GM20431 (cell line): Measurements from ENCODE around the gene MORC1.

Experiments used
- in situ Hi-C: fragments of 300-500 bp; cut with MseI, MboI; formaldehyde crosslinking; loops from one replicate; pipeline ENCODE4 v1.15.0; 2020; ENCODE audit warnings: low sequenced_read_pairs; ENCODE audit not compliant: unreplicated experiment

MORC1 gene

DNA sequence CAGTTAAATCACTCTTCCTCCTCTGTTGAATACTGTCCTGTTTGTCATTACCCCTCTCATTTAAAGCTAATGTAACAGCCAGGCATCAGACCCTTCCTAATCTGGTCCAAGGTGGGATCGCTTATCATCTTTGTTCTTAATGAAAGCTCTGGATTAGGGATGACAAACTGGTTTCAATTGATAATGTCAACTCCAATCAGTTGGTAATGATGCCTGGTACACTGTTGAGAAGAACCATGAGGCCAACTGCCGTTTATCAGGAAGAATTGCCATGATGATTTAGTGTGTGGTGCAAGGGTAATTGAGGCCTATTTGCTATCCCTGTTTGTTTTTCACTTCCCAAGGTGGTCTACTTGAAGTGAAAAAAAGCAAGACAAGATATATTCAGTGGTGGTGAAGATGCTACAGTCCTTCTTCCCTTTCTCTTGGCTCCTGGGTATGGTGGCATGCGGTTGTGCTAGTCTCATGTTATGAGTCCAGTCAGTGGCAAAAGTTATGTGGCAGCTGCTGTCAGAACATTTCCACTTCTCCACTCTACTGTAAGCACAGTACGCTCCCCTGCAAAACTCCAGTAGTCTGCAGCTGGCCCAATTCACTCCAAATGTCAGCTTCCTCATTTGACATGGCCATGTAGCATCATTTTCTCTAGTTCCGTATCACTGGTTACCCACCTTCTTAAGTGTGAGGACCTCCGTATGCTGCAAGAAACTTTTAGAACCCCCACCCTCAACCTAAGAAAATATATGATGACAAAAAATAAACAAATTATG lies 72.5 kb downstream of the MORC1 start:
- in situ Hi-C loops, result no loop called here

DNA sequence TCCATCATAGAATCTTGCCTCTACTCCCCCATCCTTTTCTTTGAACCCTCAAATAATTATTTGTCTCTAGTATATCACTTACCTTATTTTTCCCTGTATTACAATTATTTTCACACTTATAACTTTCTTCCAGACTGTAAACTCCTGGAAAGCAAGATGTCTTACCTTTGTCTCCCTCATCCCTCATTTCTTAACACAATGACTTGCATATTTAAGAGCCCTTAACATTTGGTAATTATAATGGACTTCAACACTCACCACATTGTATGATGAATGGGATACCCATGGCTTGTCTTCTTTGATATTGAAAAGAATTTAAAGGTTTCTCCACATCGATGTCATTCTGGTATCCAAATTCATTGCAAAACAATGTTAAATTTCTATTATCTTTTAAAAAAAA lies 82.9 kb downstream of the MORC1 start:
- in situ Hi-C loops, result no loop called here

DNA sequence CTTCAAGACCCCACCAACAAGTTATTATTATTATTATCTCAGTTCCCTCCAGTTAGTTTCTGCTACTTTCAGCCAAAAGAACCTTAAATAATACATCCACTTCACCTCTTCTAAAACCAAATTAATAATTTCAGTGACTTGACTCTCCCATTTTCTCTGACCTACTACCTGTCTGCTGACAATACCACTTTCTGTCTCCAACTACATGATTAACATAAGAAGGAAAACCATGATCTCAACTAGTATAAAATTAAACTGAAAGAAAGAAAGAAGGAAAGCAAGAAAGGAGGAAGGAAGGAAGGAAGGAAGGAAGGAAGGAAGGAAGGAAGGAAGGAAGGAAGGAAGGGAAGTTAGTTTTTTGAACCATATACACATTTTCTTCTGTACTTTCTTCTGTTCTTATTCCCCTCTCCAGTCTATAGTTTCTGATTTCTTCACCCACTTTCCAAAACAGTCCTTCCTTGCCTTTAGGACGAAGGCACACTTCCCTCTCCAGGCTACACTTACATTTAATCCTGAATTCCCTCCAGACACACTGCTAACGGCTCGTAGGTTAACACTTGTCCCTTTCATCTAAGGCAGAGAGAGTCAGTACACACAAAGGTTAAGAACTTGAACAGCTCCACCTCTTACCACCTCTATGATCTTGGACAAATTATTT lies 84.8 kb downstream of the MORC1 start:
- in situ Hi-C loops, result no loop called here

DNA sequence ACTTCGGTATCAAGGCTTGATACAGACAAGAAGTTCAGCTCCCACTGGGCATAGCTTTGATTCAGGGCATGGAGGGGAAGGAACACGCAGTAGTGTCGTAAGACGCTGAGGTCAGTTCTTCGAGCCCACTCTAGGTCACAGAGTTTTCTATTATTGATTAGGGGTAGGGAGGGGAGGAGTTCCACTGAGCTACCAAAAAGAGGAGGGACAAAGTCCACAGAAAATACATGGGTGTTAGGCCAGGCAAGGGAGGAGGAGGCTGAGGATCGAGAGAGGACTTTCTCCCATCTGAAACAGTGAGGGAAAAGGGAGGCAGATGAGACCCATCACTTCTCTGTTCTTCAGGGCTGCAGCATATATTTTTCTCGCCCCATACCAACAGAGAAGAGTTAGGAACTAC lies 89.2 kb downstream of the MORC1 start:
- in situ Hi-C loops, result loop anchor here (10.0 kb wide), 1 partner anchor 56 kb away; no protein-coding TSS in a partner anchor

DNA sequence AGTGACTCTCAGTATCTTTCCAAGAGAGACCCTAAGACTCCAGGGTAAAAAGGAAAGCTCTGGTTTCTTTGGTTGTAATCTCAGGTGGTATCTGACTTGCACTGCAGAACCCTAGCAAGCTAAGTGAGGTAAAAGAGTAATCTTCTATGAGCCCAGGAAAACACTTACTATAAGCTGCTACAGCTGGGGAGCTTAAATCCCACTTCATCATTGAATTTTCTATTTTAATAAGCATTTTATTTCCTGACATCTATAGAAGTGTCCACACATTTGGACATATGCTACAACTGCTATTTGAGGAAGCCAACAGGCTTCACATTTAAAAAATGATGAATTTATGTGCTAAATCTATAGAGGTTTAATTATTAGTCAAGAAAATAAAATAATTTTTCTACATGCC lies 91.1 kb downstream of the MORC1 start:
- in situ Hi-C loops, result loop anchor here (10.0 kb wide), 1 partner anchor 58 kb away; no protein-coding TSS in a partner anchor

DNA sequence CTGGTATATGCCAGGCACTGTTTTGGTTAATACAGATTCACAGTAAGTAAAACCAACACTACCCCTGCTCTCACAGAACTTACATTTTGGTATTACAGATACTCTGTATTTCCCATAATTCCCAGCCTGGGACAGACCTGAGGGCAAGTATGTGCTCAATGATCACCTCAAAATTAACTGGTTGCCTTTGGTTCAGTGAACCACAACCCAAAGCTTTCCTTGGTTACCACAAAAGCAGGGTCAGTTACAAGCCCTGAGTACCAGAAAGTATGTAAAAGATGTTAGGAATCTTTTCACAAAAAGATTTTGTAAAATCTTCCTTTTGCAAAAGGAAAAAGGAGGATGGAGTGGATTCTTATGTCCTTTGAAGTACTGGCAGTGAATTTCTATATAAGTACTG lies 92.0 kb downstream of the MORC1 start:
- in situ Hi-C loops, result loop anchor here (10.0 kb wide), 1 partner anchor 59 kb away; no protein-coding TSS in a partner anchor

DNA sequence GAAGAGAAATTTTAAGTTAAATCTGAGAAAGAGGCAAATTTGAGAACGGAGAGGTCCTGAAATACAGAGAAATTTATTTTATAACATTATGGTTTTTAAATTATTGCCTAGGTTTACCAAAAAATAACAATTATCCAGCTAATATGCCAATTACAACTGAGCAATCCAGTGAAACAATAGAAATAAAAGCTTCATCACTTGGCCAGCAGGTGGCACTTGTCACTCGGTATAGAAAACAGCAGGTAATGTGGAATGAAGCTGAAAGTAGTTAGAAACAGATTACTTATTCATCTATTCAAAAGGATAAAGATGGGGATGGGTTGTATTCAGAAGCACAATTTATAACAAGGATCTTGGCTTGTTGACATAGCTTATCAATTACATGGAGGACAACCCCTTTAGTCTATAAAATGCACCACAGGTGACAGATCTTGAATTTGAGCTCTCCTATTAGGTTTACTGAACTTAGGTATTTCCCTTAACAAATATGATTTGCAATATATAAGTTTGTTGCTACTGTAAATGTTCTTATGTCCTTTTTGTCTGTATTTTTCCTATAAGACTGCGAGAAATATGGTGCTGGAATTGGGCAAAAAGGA lies 94.2 kb downstream of the MORC1 start:
- in situ Hi-C loops, result loop anchor here (10.0 kb wide), 1 partner anchor 61 kb away; no protein-coding TSS in a partner anchor

DNA sequence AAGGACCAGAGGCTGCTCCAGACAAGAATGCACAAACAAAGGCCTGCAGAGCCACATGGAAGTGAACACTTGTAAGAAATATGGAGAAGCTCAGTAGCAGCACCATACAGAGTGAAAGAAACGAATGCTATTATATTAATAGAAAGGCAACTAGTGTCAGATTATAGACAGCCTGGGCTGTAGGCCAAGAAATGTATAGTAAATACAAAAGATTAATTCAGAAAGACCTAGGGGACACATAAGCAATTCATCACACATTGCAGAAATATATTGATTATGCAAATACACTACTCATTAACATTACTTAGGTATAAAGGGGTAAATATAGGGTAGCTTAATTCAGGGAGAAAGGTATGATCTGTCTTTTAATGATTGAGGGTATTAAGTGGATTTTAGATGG lies 94.8 kb downstream of the MORC1 start:
- in situ Hi-C loops, result loop anchor here (10.0 kb wide), 1 partner anchor 62 kb away; no protein-coding TSS in a partner anchor

DNA sequence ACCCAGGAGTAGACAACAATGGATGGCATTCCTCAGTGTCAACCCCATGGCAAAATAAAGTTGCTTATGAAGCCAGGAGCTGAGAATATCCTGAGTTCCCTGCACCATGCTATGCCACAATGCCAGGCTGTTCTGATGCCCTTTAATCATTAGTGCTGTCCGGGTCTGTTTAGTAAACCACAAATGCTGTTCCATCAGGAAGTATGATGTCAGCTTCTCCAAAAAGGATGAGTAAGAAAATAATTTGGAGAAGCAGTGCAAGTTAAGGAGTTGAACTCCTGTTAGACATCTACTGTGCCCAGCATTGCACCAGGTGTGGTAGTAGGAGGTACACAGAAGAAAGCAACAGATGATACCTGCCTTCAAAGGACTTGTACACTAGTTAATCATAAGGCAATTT lies 96.4 kb downstream of the MORC1 start:
- in situ Hi-C loops, result loop anchor here (10.0 kb wide), 1 partner anchor 63 kb away; no protein-coding TSS in a partner anchor

DNA sequence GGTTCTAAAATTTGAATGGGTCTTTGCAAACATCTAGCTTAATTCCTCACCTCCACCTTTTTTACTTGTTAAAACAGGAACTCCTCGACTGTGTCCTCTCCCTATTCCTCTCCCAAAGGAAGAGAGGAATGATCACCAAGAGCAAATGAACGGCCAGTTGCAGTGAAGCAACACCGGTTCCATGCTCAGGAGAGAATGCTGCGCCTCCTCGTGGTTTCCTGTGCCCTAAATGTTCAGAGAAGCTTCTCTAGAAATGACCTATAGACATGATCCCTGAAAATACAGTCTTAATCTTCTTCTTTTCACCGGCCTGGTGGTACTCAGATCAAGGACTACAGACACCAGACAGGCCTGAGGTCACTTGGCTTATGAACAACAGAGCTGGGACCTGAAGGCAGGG lies 99.1 kb downstream of the MORC1 start:
- in situ Hi-C loops, result no loop called here

DNA sequence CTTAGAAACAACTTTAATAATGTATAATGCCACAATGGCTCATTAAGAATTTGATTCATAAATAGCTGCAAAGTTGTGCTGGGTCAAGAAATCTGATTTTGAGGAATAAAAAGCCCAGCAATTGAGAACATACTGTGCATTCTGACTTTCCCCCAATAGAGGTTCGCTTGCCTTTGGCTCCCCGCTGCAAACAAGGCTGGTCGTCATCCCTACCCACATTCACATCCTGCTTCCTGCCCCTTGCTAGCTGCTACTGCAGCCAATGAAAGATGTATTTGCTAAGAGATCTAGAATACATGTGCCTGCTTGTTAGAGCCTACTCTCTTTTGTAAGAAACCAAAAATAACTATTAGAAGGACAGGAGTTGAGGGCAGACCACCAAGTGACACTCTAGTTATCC lies 112.5 kb downstream of the MORC1 start:
- in situ Hi-C loops, result no loop called here

DNA sequence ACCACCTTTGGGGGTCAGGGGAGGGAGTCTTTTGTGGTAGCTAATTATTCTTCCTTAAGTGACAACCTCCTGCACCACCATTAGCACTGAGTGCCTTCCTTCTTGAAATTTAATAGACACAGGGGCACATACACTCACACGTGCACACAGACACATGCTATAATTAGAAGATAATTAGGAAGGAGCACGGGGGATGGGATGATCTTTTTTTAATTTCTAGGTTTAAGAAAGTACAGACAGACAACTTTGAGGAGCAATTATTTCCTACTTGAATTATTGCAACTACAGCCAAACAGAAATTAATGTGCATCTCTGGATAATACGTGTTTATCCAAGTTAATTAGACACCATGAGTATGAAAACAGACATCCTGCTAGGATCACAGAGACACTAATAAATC lies 119.5 kb downstream of the MORC1 start:
- in situ Hi-C loops, result no loop called here

DNA sequence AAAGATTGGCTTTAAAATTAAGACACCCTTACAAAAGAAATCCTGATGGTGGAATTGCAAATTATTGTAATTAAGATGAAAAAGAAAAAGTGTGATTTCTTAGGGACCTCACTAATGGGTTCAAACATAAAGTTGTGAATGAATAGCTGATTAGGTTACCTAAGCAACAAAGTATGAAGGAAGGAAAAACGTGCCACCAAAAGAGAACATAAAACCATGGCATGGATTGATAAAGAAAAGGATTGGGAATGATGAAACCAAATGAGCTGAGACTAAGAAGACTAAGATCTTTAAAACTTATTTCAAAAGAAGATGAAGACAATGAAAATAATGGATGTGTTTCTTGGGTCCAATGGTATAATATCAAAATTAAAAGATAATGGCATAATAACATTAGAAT lies 132.1 kb downstream of the MORC1 start:
- in situ Hi-C loops, result no loop called here

DNA sequence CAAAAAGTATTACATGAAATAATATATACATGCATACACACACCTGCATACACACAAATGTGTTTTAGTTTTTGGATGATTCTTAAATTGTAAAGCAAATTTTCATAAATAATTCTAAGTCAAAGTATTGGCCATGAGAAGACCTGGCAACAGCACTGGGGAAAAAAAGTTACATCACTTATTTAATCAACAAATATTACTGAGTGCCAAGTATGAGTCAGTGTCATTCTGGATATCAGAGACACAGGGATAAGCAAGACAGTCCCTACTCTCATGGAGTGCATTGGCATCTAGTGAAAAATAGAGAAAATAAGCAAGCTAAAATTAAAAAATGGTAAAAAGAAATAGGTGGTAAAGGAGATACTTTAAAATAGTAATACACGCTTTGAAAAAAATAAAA lies 134.9 kb downstream of the MORC1 start:
- in situ Hi-C loops, result no loop called here

DNA sequence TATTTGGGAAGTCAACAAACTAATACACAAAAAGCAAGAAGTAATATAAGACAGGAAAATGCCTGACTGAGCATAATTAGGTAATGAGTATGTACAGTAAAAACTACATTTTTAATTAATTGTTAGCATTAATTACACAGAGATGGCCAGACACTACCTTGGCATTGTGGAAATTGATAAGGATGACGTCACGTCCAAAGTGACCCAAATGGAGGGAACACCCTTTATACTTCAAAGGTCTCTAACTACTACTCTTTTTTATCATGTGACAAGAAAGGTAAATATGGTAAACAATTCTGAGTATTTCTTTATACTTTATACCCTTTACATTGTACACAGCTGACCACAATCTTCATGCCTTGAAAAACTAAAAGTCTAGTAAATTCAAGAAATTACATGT lies 141.9 kb downstream of the MORC1 start:
- in situ Hi-C loops, result no loop called here

DNA sequence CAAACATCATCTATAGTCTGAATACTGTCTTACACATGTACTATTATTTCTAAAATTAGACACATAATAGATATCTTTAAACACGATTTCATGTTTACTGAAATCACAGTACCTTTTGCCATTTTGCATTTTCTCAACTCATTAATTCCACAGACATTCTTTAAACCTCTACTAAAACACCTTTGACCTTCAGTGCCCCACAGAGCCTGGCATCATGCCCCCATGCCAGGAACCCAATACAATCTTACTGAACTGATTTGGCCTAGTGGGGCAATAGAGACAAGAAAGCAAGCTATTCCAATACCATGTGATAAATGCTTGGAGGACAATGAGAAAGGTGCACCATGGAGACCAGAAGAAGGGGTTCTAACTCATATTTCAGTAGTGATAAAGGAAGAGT lies 144.9 kb downstream of the MORC1 start:
- in situ Hi-C loops, result no loop called here

DNA sequence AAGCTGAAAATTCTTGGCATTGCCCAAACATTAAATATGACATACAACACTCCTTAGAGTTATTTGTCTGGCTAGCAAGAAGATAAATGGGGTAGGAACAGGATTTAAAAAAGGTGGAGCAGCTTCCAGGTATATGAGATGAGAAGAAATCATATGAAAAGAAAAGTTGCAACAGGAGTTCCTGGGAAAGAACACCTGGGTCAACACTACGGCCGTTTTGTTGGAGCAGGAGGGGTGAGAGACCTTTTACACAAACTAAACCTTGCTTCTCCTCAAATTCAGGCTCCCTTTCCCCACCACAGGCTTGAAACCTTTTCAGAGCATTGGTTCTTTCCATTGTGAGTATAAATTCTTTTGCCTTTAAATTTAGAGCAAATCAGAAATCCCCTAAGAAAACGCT lies 145.5 kb downstream of the MORC1 start:
- in situ Hi-C loops, result no loop called here

DNA sequence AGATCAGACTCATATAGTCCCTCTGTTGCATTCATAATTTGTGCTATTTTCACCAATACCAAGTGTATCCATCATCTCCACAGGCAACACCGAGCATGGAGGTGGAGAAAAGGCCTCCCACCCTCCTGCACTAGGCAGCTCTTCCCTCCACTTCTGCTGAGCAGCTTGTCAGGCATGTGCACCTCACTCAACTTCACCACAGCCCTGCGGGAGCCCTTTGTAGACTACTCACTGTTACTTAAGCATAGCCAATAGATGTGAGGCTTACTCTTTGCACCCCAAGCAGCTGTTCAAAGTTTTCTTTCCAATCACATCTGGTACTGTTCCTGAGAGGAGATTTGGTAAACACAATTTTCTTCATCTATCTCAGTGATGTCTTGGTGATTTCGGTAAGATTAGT lies 147.4 kb downstream of the MORC1 start:
- in situ Hi-C loops, result no loop called here

DNA sequence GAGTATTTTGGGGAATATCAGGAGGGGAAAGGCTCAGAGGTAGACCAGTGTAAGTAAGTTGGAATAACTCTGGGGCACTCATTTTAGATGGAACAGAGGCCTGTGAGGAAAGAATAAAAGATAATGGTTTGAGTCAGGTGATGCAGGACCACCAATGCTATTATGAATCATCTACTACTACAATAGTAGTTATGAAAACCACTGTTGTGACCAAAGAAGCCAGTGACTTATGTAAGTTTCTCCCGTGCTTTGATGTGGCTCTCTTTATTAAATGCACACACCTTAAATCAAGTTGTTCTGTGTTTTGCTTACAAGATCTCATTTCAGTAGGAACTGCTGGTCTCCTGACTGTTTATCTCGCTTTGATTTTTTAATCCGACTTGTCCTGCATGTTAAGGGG lies 151.2 kb downstream of the MORC1 start:
- in situ Hi-C loops, result no loop called here

DNA sequence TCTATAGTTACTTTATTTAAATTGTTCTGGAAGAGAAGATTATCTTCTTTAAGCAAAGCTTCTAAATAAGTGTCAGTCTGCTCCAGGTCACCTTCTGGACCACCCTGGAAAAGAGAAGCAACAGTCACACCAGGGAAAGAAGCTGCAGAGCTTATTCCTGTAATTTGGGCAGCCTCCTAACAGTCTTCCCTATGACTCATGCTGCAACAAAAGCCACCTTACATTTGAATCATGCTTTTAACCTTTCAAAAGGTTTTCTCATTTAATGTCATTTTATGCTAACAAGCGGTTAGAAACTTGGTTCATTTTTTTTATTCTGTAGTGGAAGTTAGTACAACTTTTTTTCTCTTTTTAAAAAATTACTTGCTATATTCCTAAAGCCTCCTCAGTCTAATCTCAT lies 158.9 kb downstream of the MORC1 start:
- in situ Hi-C loops, result no loop called here

DNA sequence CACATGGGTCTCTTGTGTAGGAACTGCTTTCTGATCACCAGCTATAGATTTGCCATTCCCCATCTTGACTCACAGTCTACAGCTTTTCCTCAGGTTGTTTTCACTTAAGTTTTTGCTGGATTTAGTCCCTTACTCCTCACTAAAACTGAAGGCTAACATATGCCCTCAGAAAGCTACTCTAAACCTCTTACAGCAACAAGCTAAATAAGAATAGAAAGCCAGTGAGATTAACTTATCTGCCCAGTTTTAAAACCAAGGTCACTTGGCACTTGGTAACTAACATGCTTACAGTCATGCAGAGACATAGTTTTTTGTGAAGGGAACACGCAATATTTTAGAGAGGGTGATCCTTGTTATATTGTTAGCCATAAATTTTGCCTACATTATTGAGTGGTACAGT lies 164.2 kb downstream of the MORC1 start, which contains the start of gene GUCA1C:
Gene GUCA1C, minus strand, starts transcription at position 180 of the 400 bp plus-strand sequence. Its CDS starts 117 bp downstream, at position 63.
- in situ Hi-C loops, result no loop called here
